GM23338 (cell line): ENCODE data around the gene PSPC1. TPM values are rescaled to one million over a fixed set of nuclear protein-coding genes. Genes with fewer than 3 reads are reported as not detected.
"Not testable (repeated sequence)": the region's sequence is repeated elsewhere in the genome, so short reads cannot be mapped to it uniquely, and the experiment has no call there.

Source experiments
- ATAC-seq: fragments of 200-7000 bp; cut with Tn5 transposase; 3 replicates; pipeline ENCODE4 v1.9.1; 2020
- DNase-seq: peaks from one replicate; pipeline ENCODE4 v3.0.0-alpha.2; 2015; ENCODE audit warnings: low spot score
- H2AFZ ChIP-seq: fragments of 200-600 bp; sonication (generic); 2 replicates; pipeline ENCODE4 v1.8.0; 2016; ENCODE audit warnings: antibody characterized with exemption, mild to moderate bottlenecking, moderate library complexity
- H3F3A ChIP-seq: fragments of 200-600 bp; sonication (generic); replicated peaks from 2 replicates; pipeline ENCODE4 v1.8.0; 2017; ENCODE audit warnings: antibody characterized with exemption, mixed run types, low read depth
- H3K27ac ChIP-seq: fragments of 200-600 bp; sonication (generic); 2 replicates; pipeline ENCODE4 v1.6.1; 2016; ENCODE audit warnings: low read depth
- H3K27me3 ChIP-seq: fragments of 200-600 bp; sonication (generic); 2 replicates; pipeline ENCODE4 v1.8.0; 2016; ENCODE audit warnings: mild to moderate bottlenecking, mixed run types, moderate library complexity; ENCODE audit not compliant: insufficient read depth
- H3K36me3 ChIP-seq: fragments of 200-600 bp; sonication (generic); 2 replicates; pipeline ENCODE4 v1.8.0; 2016; ENCODE audit warnings: mild to moderate bottlenecking; ENCODE audit not compliant: insufficient read depth
- H3K4me1 ChIP-seq: fragments of 200-600 bp; sonication (generic); 2 replicates; pipeline ENCODE4 v1.8.0; 2016; ENCODE audit warnings: mild to moderate bottlenecking, moderate library complexity; ENCODE audit not compliant: insufficient read depth
- H3K4me2 ChIP-seq: fragments of 200-600 bp; sonication (generic); 2 replicates; pipeline ENCODE4 v1.7.1; 2017; ENCODE audit warnings: mixed run types
- H3K4me3 ChIP-seq: fragments of 200-600 bp; sonication (generic); 2 replicates; pipeline ENCODE4 v1.6.1; 2016; ENCODE audit warnings: mixed run types
- H3K79me2 ChIP-seq: fragments of 200-600 bp; sonication (generic); replicated peaks from 2 replicates; pipeline ENCODE4 v1.8.0; 2017; ENCODE audit warnings: mild to moderate bottlenecking; ENCODE audit not compliant: insufficient read depth
- H3K9me2 ChIP-seq: fragments of 200-600 bp; sonication (generic); 2 replicates; pipeline ENCODE4 v1.8.0; 2017; ENCODE audit not compliant: insufficient read depth
- H4K20me1 ChIP-seq: fragments of 200-600 bp; sonication (generic); replicated peaks from 2 replicates; pipeline ENCODE4 v1.8.0; 2017; ENCODE audit warnings: mild to moderate bottlenecking; ENCODE audit not compliant: insufficient read depth
- H3K27ac Mint-ChIP-seq: 2 replicates; pipeline ENCODE4 v1.8.0; 2020; ENCODE audit warnings: inconsistent platforms, mild to moderate bottlenecking, moderate library complexity, mixed read lengths
- H3K27me3 Mint-ChIP-seq: 3 replicates; pipeline ENCODE4 v1.8.0; 2022; ENCODE audit warnings: low read depth, mild to moderate bottlenecking, moderate library complexity, mixed read lengths, inconsistent platforms; ENCODE audit not compliant: insufficient read depth, poor library complexity
- H3K36me3 Mint-ChIP-seq: 3 replicates; pipeline ENCODE4 v1.8.0; 2021; ENCODE audit warnings: low read depth, mild to moderate bottlenecking, inconsistent platforms, moderate library complexity, mixed read lengths
- H3K4me1 Mint-ChIP-seq: 3 replicates; pipeline ENCODE4 v1.8.0; 2020; ENCODE audit warnings: mild to moderate bottlenecking, inconsistent platforms, mixed read lengths
- H3K4me3 Mint-ChIP-seq: 3 replicates; pipeline ENCODE4 v1.8.0; 2021; ENCODE audit warnings: moderate library complexity, mild to moderate bottlenecking, inconsistent platforms, mixed read lengths
- H3K9me3 Mint-ChIP-seq: 3 replicates; pipeline ENCODE4 v1.8.0; 2020; ENCODE audit warnings: moderate library complexity, mild to moderate bottlenecking, inconsistent platforms, mixed read lengths
- CTCF ChIP-seq, 2 experiments: fragments of 200-600 bp in 1 of 2; sonication (generic) in 1 of 2; conservative IDR thresholded peaks; 2 replicates each; pipeline versions ENCODE4 v1.5.1 to v1.6.1; 2016 to 2017; ENCODE audit warnings: antibody characterized with exemption in 2 of 2, low read depth in 2 of 2, mild to moderate bottlenecking in 2 of 2, moderate library complexity in 1 of 2
- polyA plus RNA-seq: library from polyadenylated mRNA; unstranded; fragments of >200 nt; fragmentation: Nextera tagmentation; extraction: Ambion mirVana; gene quantifications from 2 replicates; pipeline ENCODE4 v1.2.1, GENCODE V29; 2016
- total RNA-seq: library from RNA; depleted of rRNA; stranded (reverse); fragments of >200 nt; shearing (Covaris generic); gene quantifications from 2 replicates; pipeline ENCODE4 v1.2.3, GENCODE V29; 2014

The PSPC1 gene
- total and polyA plus RNA-seq, 2 experiments from 2014 or later: 38.2 to 80.2 TPM

- Histone ChIP-seq H4K20me1 (peaks cover 8% of the 10 kb centered on the region), H3K27me3 (no peaks in the 10 kb centered on the region), H3K4me1 (no peaks in the 10 kb centered on the region), H3K4me2 (no peak overlapping the region), H3K79me2 (peaks cover 44% of the 10 kb centered on the region), H3K4me3 (no peak overlapping the region), H2AFZ (no peak overlapping the region), H3F3A (no peaks in the 10 kb centered on the region), H3K36me3 (no peaks in the 10 kb centered on the region), H3K9me2 (no peaks in the 10 kb centered on the region), H3K27ac (no peak overlapping the region; the same call in 1 of the 2 replicates)
- Mint-ChIP-seq H3K9me3 (no peaks in the 10 kb centered on the region), H3K36me3 (peaks cover 10% of the 10 kb centered on the region; the same call in 2 of the 3 replicates), H3K4me3 (no peak overlapping the region), H3K27me3 (peaks cover 2% of the 10 kb centered on the region), H3K27ac (peak overlapping the region; percentile 61), H3K4me1 (no peaks in the 10 kb centered on the region)
- no peak for DNase-seq
- no peak for TF ChIP-seq CTCF (conservative IDR thresholded peaks at IDR 0.05; ENCODE audit: low read depth in 2 of 2)
- ATAC-seq: no peak
Measured at GRCh38 chr13:19713186-19713965, 69.4 kb downstream of the PSPC1 start.

DNA sequence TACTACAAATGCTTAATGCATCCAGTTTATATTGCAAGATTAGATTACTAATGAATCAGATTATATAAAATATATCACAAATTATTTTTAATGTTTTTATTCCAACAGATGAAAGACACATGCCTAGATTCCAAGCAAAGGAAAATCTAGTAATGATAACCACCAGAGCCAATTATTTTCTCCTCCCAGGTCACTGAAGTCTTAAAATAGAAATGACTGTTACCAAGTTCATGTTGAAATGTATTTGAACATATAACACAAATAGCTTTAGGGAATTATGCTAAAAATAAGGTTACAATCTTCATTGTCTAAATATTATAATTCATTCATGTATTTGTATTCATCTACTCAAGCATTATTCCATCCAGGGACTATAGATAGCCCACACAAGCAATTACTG is 73.0 kb downstream of the PSPC1 start:
- H3K9me3 Mint-ChIP-seq, H3K4me1 Mint-ChIP-seq, H3K36me3 ChIP-seq, H3F3A ChIP-seq, DNase-seq, H3K4me2 ChIP-seq, H3K27me3 ChIP-seq, H3K4me3 Mint-ChIP-seq, H3K9me2 ChIP-seq, H3K27ac ChIP-seq, ATAC-seq, H4K20me1 ChIP-seq, H3K4me3 ChIP-seq, H2AFZ ChIP-seq, H3K27me3 Mint-ChIP-seq, H3K27ac Mint-ChIP-seq, H3K36me3 Mint-ChIP-seq: not testable (repeated sequence)
- H3K4me1 ChIP-seq: peaks cover 12% of the 10 kb centered on the region; the same call in 1 of the 2 replicates
- H3K79me2 ChIP-seq: peaks cover 34% of the 10 kb centered on the region

GRCh38 chr13:19709039-19709438 is 73.7 kb downstream of the PSPC1 start:
- H3K27me3 ChIP-seq, H4K20me1 ChIP-seq, H3K9me2 ChIP-seq, H3K36me3 ChIP-seq, H3K4me1 Mint-ChIP-seq, H3K4me3 Mint-ChIP-seq, H3K27ac ChIP-seq, H3K36me3 Mint-ChIP-seq, H2AFZ ChIP-seq, H3K27ac Mint-ChIP-seq, DNase-seq, H3K4me3 ChIP-seq, H3K27me3 Mint-ChIP-seq, H3K4me2 ChIP-seq, H3K9me3 Mint-ChIP-seq, H3F3A ChIP-seq, ATAC-seq: not testable (repeated sequence)
- Histone ChIP-seq H3K79me2 (peaks cover 27% of the 10 kb centered on the region), H3K4me1 (peaks cover 12% of the 10 kb centered on the region)

GRCh38 chr13:19704256-19704655 is 78.5 kb downstream of the PSPC1 start:
- not testable (repeated sequence) for H3K4me2 ChIP-seq, H3K4me3 Mint-ChIP-seq, H3K27ac Mint-ChIP-seq, H4K20me1 ChIP-seq, H3K27me3 Mint-ChIP-seq, H3K9me2 ChIP-seq, H3K4me3 ChIP-seq, H3K36me3 Mint-ChIP-seq, H3F3A ChIP-seq, DNase-seq, ATAC-seq, H3K9me3 Mint-ChIP-seq, H2AFZ ChIP-seq, H3K27ac ChIP-seq, H3K36me3 ChIP-seq, H3K27me3 ChIP-seq
- H3K4me1 ChIP-seq: peaks cover 12% of the 10 kb centered on the region
- H3K4me1 Mint-ChIP-seq: peaks cover 19% of the 10 kb centered on the region; the same call in 2 of the 3 replicates
- H3K79me2 ChIP-seq: peaks cover 41% of the 10 kb centered on the region

DNA sequence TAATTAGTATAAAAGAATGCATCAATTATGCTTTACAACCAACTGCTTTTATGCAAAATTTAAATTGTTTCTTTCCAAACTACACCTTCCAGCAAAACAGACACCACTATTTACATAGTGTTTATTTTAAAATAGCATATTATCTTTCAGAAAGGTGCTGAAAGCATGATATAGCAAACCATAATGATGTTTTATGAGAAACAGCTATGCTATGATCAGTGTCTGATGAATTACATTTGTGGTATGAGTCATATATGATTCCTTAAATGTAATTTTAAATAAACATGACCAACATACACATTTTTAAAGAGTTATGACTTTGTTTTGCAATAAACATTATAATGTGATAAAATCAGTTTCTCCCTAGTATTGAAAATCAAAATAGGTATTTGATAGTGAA is 81.1 kb downstream of the PSPC1 start:
- H2AFZ ChIP-seq, H3K27ac Mint-ChIP-seq, DNase-seq, H3F3A ChIP-seq, H3K4me3 ChIP-seq, ATAC-seq, H3K9me3 Mint-ChIP-seq, H4K20me1 ChIP-seq, H3K27me3 ChIP-seq, H3K4me2 ChIP-seq, H3K27ac ChIP-seq, H3K9me2 ChIP-seq, H3K4me3 Mint-ChIP-seq, H3K36me3 ChIP-seq, H3K27me3 Mint-ChIP-seq, H3K36me3 Mint-ChIP-seq: not testable (repeated sequence)
- H3K4me1 ChIP-seq: peaks cover 19% of the 10 kb centered on the region
- H3K79me2 ChIP-seq: peaks cover 30% of the 10 kb centered on the region
- peaks cover 33% of the 10 kb centered on the region for H3K4me1 Mint-ChIP-seq

DNA sequence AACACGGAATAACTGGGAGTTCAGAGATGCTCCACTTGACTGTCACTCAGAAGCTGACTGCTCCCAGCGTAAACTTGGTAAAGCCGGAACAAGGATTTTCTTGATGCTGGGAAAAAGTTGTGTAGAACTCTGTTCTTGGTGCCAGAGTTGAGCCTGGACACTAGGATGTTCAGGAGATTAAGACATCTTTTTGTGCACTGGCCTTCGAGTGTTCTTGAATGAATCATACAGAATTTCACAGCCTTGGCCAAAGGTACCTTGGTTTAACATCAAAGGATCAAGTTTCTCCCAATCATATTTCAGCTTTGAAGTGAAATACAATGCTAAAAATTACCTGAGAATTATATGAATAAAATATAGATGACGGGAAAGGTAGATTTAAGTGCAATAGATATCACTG is 81.8 kb downstream of the PSPC1 start:
- not testable (repeated sequence) for H3K27me3 Mint-ChIP-seq, H3K27ac ChIP-seq, H3K27me3 ChIP-seq, ATAC-seq, DNase-seq, H3K9me2 ChIP-seq, H3K4me3 Mint-ChIP-seq, H3K36me3 Mint-ChIP-seq, H3F3A ChIP-seq, H3K36me3 ChIP-seq, H3K4me3 ChIP-seq, H2AFZ ChIP-seq, H3K27ac Mint-ChIP-seq, H4K20me1 ChIP-seq, H3K4me2 ChIP-seq, H3K9me3 Mint-ChIP-seq
- peaks cover 40% of the 10 kb centered on the region for H3K4me1 Mint-ChIP-seq
- peaks cover 21% of the 10 kb centered on the region for H3K4me1 ChIP-seq
- peaks cover 27% of the 10 kb centered on the region for H3K79me2 ChIP-seq
